ENCODE data around the gene SORCS1.

SORCS1 gene

GRCh38 chr10:107163881-107164861 is at the start of gene SORCS1:
Gene SORCS1 (minus strand): TSS chr10:107164706.
- DNase-seq = no peak

GRCh38 chr10:107214261-107214660 is 49.8 kb upstream of the SORCS1 start:
- no peak for DNase-seq

- no peak for DNase-seq
These were observed 49.4 kb upstream of the SORCS1 start for GRCh38 chr10:107213861-107214260.

- no peak for DNase-seq
These were observed 42.3 kb upstream of the SORCS1 start for GRCh38 chr10:107206833-107207232.

- DNase-seq = no peak
These were observed 5.0 kb upstream of the SORCS1 start for GRCh38 chr10:107169516-107169915.

GRCh38 chr10:107168738-107169137 is 4.2 kb upstream of the SORCS1 start:
- DNase-seq = no peak

GRCh38 chr10:107166403-107166802 is 1.9 kb upstream of the SORCS1 start:
- no peak for DNase-seq

- no peak for DNase-seq
These were observed 486 bp upstream of the SORCS1 start for GRCh38 chr10:107164992-107165391.

GRCh38 chr10:107163076-107163855 is 1.2 kb downstream of the SORCS1 start:
- no peak for DNase-seq

- DNase-seq = no peak
These were observed 3.6 kb downstream of the SORCS1 start for GRCh38 chr10:107160866-107161265.

- no peak for DNase-seq
These were observed 4.6 kb downstream of the SORCS1 start for GRCh38 chr10:107159871-107160270.

GRCh38 chr10:107157071-107157470 is 7.4 kb downstream of the SORCS1 start:
- DNase-seq = no peak

GRCh38 chr10:107152087-107152486 is 12.4 kb downstream of the SORCS1 start:
- no peak for DNase-seq

- DNase-seq = no peak
These were observed 15.6 kb downstream of the SORCS1 start for GRCh38 chr10:107148906-107149305.

GRCh38 chr10:107144490-107144889 is 20.0 kb downstream of the SORCS1 start:
- DNase-seq = no peak

- DNase-seq = no peak
These were observed 22.9 kb downstream of the SORCS1 start for GRCh38 chr10:107141524-107142061.

GRCh38 chr10:107139237-107139636 is 25.3 kb downstream of the SORCS1 start:
- DNase-seq = no peak

GRCh38 chr10:107133656-107134055 is 30.9 kb downstream of the SORCS1 start:
- no peak for DNase-seq

- DNase-seq = no peak
These were observed 35.5 kb downstream of the SORCS1 start for GRCh38 chr10:107129000-107129399.

- DNase-seq = no peak
These were observed 37.9 kb downstream of the SORCS1 start for GRCh38 chr10:107126512-107127065.

- no peak for DNase-seq
These were observed 41.8 kb downstream of the SORCS1 start for GRCh38 chr10:107122703-107123102.

- no peak for DNase-seq
These were observed 45.6 kb downstream of the SORCS1 start for GRCh38 chr10:107118866-107119265.

- no peak for DNase-seq
These were observed 60.4 kb downstream of the SORCS1 start for GRCh38 chr10:107104026-107104652.

Measured in NCI-H1417 treated with DMSO at 0.1 percent for 48 hours (cell line).